NAMALWA (cell line): Measurements from ENCODE around the gene TRIP12.
A peak's percentile ranks its signal among the peaks of the same experiment; 100 is the strongest.

Experiments used
- DNase-seq: peaks from one replicate; pipeline ENCODE4 v3.0.0-alpha.2; 2015; ENCODE audit warnings: low spot score

Gene TRIP12

DNA sequence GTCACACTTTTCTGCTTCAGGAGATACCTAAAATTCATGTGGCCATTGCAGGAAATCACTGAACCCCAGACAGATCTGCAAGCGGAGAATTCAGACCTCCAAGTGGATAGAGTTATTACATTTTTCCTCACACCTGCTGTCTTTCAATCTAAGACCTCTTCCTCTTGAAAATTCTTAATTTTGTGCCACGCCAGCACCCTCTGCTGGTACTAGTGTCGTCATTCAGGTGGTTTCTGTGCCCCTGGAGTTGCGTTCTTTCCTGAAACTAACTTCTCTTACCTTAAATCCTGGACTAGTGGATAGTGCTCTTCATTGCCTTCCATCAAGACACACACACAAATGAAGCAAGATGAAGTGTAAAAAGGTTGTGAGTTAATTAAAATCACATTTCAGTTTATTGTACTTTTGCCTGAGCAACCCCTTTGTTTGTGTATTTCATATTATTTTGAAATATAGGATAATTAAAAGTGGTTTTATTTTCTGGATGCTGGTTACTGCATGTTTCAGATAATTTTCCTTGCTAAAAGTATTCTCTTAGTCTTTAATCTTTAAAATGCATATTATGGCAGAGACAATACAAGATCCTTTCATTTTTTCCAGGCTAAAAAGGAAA, 205.8 kb downstream of the TRIP12 start:
- DNase-seq, result peak; percentile 78

GRCh38 chr2:229714736-229715541, 206.9 kb downstream of the TRIP12 start:
- DNase-seq, result no peak

- peak; percentile 48 for DNase-seq
Measured at GRCh38 chr2:229714080-229714735, 207.6 kb downstream of the TRIP12 start, which contains the start of gene DNER. TSS of gene DNER (minus strand) at chr2:229714555. CDS start at chr2:229714423, 132 bp downstream.
